ENCODE measurements around the gene TRIP12.

DNA sequence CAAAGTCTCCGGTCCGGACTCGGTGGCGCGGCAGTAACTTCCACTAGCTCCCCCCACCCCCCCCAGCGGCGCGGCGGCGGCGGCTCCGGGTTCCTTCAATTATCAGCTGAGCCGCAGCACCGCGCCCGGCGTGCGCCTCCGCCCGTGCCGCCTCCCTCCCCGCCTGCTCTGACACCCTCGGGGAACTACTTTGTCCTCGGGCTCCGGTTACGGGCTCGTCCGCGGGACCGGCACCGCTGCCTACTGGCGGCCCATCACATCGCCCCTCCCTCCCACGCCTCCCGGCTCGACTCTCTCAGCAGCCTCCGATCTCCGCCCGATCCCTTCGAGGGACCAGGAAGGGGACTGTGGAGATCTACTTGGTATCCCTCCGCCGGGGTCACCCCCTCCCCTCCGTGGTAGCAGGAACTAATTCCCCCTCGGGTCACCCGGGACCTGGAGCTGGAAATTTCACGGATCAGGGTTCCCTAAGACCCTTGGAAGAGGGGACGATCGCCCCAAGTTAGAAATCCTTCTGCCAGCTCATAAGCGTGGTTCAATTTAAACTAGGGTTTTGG lies at the start of gene TRIP12:
- TF ChIP-seq, protein P1, sequence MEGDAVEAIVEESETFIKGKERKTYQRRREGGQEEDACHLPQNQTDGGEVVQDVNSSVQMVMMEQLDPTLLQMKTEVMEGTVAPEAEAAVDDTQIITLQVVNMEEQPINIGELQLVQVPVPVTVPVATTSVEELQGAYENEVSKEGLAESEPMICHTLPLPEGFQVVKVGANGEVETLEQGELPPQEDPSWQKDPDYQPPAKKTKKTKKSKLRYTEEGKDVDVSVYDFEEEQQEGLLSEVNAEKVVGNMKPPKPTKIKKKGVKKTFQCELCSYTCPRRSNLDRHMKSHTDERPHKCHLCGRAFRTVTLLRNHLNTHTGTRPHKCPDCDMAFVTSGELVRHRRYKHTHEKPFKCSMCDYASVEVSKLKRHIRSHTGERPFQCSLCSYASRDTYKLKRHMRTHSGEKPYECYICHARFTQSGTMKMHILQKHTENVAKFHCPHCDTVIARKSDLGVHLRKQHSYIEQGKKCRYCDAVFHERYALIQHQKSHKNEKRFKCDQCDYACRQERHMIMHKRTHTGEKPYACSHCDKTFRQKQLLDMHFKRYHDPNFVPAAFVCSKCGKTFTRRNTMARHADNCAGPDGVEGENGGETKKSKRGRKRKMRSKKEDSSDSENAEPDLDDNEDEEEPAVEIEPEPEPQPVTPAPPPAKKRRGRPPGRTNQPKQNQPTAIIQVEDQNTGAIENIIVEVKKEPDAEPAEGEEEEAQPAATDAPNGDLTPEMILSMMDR (conservative IDR thresholded peaks at IDR 0.05; ENCODE audit: low read depth, low read length), result no peak
- TF ChIP-seq POLR2A (IDR thresholded peaks at IDR 0.05; ENCODE audit: low read depth, low read length), result no peak
- no peak for TF ChIP-seq MAFK (IDR thresholded peaks at IDR 0.05; ENCODE audit: low read depth, low read length)
- no peak for TF ChIP-seq FOS (IDR thresholded peaks at IDR 0.05; ENCODE audit: low read depth, low read length)
- TF ChIP-seq, protein P2, sequence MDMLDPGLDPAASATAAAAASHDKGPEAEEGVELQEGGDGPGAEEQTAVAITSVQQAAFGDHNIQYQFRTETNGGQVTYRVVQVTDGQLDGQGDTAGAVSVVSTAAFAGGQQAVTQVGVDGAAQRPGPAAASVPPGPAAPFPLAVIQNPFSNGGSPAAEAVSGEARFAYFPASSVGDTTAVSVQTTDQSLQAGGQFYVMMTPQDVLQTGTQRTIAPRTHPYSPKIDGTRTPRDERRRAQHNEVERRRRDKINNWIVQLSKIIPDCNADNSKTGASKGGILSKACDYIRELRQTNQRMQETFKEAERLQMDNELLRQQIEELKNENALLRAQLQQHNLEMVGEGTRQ (IDR thresholded peaks at IDR 0.05; ENCODE audit: low read depth, low read length), result no peak
- 0 out of 2 replicates have a peak, but pooled peaks have one; percentile 4 for TF ChIP-seq CHD1 (IDR thresholded peaks at IDR 0.05; ENCODE audit: low read depth, low read length)
- TF ChIP-seq RFX5 (IDR thresholded peaks at IDR 0.05; ENCODE audit: low read depth, low read length), result no peak
- TF ChIP-seq, protein P3, sequence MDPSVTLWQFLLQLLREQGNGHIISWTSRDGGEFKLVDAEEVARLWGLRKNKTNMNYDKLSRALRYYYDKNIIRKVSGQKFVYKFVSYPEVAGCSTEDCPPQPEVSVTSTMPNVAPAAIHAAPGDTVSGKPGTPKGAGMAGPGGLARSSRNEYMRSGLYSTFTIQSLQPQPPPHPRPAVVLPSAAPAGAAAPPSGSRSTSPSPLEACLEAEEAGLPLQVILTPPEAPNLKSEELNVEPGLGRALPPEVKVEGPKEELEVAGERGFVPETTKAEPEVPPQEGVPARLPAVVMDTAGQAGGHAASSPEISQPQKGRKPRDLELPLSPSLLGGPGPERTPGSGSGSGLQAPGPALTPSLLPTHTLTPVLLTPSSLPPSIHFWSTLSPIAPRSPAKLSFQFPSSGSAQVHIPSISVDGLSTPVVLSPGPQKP (IDR thresholded peaks at IDR 0.05; ENCODE audit: borderline replicate concordance, low read depth, low read length), result no peak
